ENCODE results near the gene NEU2. TPM values are rescaled to one million over a fixed set of nuclear protein-coding genes. Genes with fewer than 3 reads are reported as not detected.

Gene NEU2
- polyA plus RNA-seq, 3 donors = not detected

DNA sequence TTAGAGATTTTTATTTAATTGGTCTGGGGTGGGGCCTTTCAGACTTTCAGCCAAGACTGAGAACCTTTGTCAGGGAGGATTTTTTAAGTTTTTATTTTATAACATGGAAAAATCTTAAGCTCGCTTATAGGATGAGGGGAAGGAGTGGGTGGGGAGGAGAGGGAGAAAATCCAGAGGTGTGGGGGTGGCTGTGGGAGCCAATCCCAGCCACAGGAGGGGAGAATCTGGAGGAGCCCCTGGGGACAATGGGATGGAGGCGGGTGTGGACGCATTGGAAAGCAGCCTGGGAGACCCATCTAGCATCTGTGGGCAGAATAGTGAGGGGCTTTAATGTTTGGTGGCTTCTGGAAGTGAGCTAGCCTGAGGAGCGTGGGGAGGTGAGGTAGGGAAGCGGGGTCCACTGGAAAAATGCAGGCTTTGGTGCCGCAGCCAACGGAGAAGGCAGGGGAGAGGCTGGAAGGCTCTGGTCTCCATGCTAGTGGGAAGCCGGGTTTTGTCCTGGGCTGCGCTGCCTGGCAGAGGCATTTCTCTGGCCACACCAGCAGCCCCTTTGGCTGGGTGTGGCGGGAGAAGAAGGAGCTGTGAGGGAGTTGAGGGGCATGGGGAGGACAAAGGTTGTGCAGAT lies 16.2 kb downstream of the NEU2 start:
- no peaks in the 10 kb centered on the region for H3K27me3 ChIP-seq (ENCODE audit: control insufficient read depth in 2 of 2, insufficient read depth in 2 of 2, low read length in 2 of 2)
- H3K4me1 Mint-ChIP-seq = peaks cover 13% of the 10 kb centered on the region
- H3K9ac ChIP-seq (ENCODE audit: insufficient read depth, low read length, poor library complexity, severe bottlenecking) = no peak overlapping the region
- no peaks in the 10 kb centered on the region for H3K36me3 Mint-ChIP-seq
- peaks cover 2 to 8% of the 10 kb centered on the region in 2 donors for H3K4me1 ChIP-seq (ENCODE audit: control insufficient read depth in 1 of 2, insufficient read depth in 2 of 2, low read length in 2 of 2)
- no peaks in the 10 kb centered on the region for H3K36me3 ChIP-seq (replicated peaks in 1 of 2; ENCODE audit: control insufficient read depth in 1 of 2, insufficient read depth in 2 of 2, low read length in 2 of 2)
- no peak overlapping the region for H3K27ac ChIP-seq (ENCODE audit: low read depth in 1 of 2, low read length in 2 of 2)
- H3K9me3 Mint-ChIP-seq = no peaks in the 10 kb centered on the region
- no peak for DNase-seq
- H3K9me3 ChIP-seq (replicated peaks in 1 of 2; ENCODE audit: control insufficient read depth in 1 of 2, insufficient read depth in 1 of 2, low read length in 2 of 2) = no peaks in the 10 kb centered on the region
- H3K27ac Mint-ChIP-seq = no peak overlapping the region
- no peak overlapping the region for H3K4me3 Mint-ChIP-seq
- intact Hi-C loops (cut with micrococcal nuclease) = no loop called here
- H3K79me2 ChIP-seq (ENCODE audit: insufficient read depth, low read length) = no peaks in the 10 kb centered on the region
- TF ChIP-seq, protein P1, sequence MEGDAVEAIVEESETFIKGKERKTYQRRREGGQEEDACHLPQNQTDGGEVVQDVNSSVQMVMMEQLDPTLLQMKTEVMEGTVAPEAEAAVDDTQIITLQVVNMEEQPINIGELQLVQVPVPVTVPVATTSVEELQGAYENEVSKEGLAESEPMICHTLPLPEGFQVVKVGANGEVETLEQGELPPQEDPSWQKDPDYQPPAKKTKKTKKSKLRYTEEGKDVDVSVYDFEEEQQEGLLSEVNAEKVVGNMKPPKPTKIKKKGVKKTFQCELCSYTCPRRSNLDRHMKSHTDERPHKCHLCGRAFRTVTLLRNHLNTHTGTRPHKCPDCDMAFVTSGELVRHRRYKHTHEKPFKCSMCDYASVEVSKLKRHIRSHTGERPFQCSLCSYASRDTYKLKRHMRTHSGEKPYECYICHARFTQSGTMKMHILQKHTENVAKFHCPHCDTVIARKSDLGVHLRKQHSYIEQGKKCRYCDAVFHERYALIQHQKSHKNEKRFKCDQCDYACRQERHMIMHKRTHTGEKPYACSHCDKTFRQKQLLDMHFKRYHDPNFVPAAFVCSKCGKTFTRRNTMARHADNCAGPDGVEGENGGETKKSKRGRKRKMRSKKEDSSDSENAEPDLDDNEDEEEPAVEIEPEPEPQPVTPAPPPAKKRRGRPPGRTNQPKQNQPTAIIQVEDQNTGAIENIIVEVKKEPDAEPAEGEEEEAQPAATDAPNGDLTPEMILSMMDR (IDR thresholded peaks at IDR 0.05) = no peak
- no peak overlapping the region for H2AFZ ChIP-seq (ENCODE audit: insufficient read depth, low read depth, low read length, poor library complexity, severe bottlenecking)
- no peak overlapping the region for H3K4me3 ChIP-seq (replicated peaks in 1 of 3; ENCODE audit: low read depth in 2 of 3, low read length in 3 of 3)
- H4K20me1 ChIP-seq (ENCODE audit: insufficient read depth, low read length) = no peaks in the 10 kb centered on the region
- H3K27me3 Mint-ChIP-seq (ENCODE audit: low read depth in 3 of 3) = peaks cover 5 to 10% (median 7%) of the 10 kb centered on the region in 3 donors
- 94% methylated on average over 6 of the region's 10 CpGs for WGBS (ENCODE audit: insufficient coverage)
- H3K4me2 ChIP-seq (replicated peaks; ENCODE audit: extremely low read depth, low read length, poor library complexity, severe bottlenecking) = no peak overlapping the region

GRCh38 chr2:233049194-233049761 lies 16.8 kb downstream of the NEU2 start:
- no peak overlapping the region for H3K27ac ChIP-seq (ENCODE audit: low read depth in 1 of 2, low read length in 2 of 2)
- Mint-ChIP-seq H3K9me3 (no peaks in the 10 kb centered on the region), H3K27ac (peak overlapping the region in 1 of 7 donors; percentile 75), H3K27me3 (ENCODE audit: low read depth in 3 of 3) (peaks cover 5 to 10% (median 9%) of the 10 kb centered on the region in 3 donors), H3K36me3 (no peaks in the 10 kb centered on the region), H3K4me1 (peaks cover 18% of the 10 kb centered on the region), H3K4me3 (peak overlapping the region in 1 of 2 donors; percentile 3)
- TF ChIP-seq, protein P1 (IDR thresholded peaks at IDR 0.05) = no peak
- no peaks in the 10 kb centered on the region for H3K36me3 ChIP-seq (replicated peaks in 1 of 2; ENCODE audit: control insufficient read depth in 1 of 2, insufficient read depth in 2 of 2, low read length in 2 of 2)
- peaks cover 7 to 13% of the 10 kb centered on the region in 2 donors for H3K4me1 ChIP-seq (ENCODE audit: control insufficient read depth in 1 of 2, insufficient read depth in 2 of 2, low read length in 2 of 2)
- WGBS (ENCODE audit: insufficient coverage) = 20% methylated on average over 1 of the region's 4 CpGs
- intact Hi-C loops (cut with micrococcal nuclease) = no loop called here
- DNase-seq = no peak
- H3K9me3 ChIP-seq (replicated peaks in 1 of 2; ENCODE audit: control insufficient read depth in 1 of 2, insufficient read depth in 1 of 2, low read length in 2 of 2) = no peaks in the 10 kb centered on the region
- H3K79me2 ChIP-seq (ENCODE audit: insufficient read depth, low read length) = no peaks in the 10 kb centered on the region
- no peak overlapping the region for H2AFZ ChIP-seq (ENCODE audit: insufficient read depth, low read depth, low read length, poor library complexity, severe bottlenecking)
- no peaks in the 10 kb centered on the region for H3K27me3 ChIP-seq (ENCODE audit: control insufficient read depth in 2 of 2, insufficient read depth in 2 of 2, low read length in 2 of 2)
- H4K20me1 ChIP-seq (ENCODE audit: insufficient read depth, low read length) = peaks cover 2% of the 10 kb centered on the region
- H3K4me2 ChIP-seq (replicated peaks; ENCODE audit: extremely low read depth, low read length, poor library complexity, severe bottlenecking) = no peak overlapping the region
- no peak overlapping the region for H3K4me3 ChIP-seq (replicated peaks in 1 of 3; ENCODE audit: low read depth in 2 of 3, low read length in 3 of 3)
- H3K9ac ChIP-seq (ENCODE audit: insufficient read depth, low read length, poor library complexity, severe bottlenecking) = no peak overlapping the region

All from CD14-positive monocyte (primary cell).